HS-5 (cell line): ENCODE measurements around the gene GSTM4.

Experiments
- DNase-seq: peaks from one replicate; pipeline ENCODE4 v3.0.0-alpha.2; 2012; ENCODE audit warnings: low read depth

The GSTM4 gene

GRCh38 chr1:109655615-109656519, at the start of gene GSTM4:
Gene GSTM4 (plus strand): TSS chr1:109656099. CDS start chr1:109656390, 291 bp downstream.
- DNase-seq, result no peak

GRCh38 chr1:109609881-109610280, 46.0 kb upstream of the GSTM4 start:
- no peak for DNase-seq

- peak; percentile 23 for DNase-seq
These were observed 45.1 kb upstream of the GSTM4 start for GRCh38 chr1:109610609-109611307.

GRCh38 chr1:109611308-109611990, 44.5 kb upstream of the GSTM4 start:
- DNase-seq, result no peak

- no peak for DNase-seq
These were observed 42.3 kb upstream of the GSTM4 start for GRCh38 chr1:109613361-109614147.

- DNase-seq, result no peak
These were observed 40.0 kb upstream of the GSTM4 start for GRCh38 chr1:109615879-109616278.

- no peak for DNase-seq
These were observed 39.5 kb upstream of the GSTM4 start for GRCh38 chr1:109616391-109616790.

- DNase-seq, result peak; percentile 63
These were observed 38.6 kb upstream of the GSTM4 start for GRCh38 chr1:109617291-109617801.

GRCh38 chr1:109618661-109619575, 37.0 kb upstream of the GSTM4 start:
- no peak for DNase-seq

GRCh38 chr1:109619576-109620400, 36.1 kb upstream of the GSTM4 start, which contains the start of the genes AMPD2 and GNAT2:
Gene AMPD2 (plus strand): TSS chr1:109619837. CDS start chr1:109621176, 1,339 bp downstream.
Gene GNAT2 (minus strand): TSS chr1:109619616. CDS start chr1:109612870, 6,746 bp downstream.
- DNase-seq, result peak; percentile 68

- DNase-seq, result peak; percentile 30
These were observed 35.5 kb upstream of the GSTM4 start for GRCh38 chr1:109620401-109620791.

- DNase-seq, result peak; percentile 78
These were observed 35.0 kb upstream of the GSTM4 start for GRCh38 chr1:109620841-109621286.

- DNase-seq, result no peak
These were observed 34.3 kb upstream of the GSTM4 start for GRCh38 chr1:109621379-109622136.

- no peak for DNase-seq
These were observed 33.6 kb upstream of the GSTM4 start for GRCh38 chr1:109622137-109622892.

- no peak for DNase-seq
These were observed 33.0 kb upstream of the GSTM4 start for GRCh38 chr1:109622895-109623294.

GRCh38 chr1:109623601-109624161, 32.2 kb upstream of the GSTM4 start:
- DNase-seq, result no peak
